Measurements from ENCODE around the gene TMEM145.

DNA sequence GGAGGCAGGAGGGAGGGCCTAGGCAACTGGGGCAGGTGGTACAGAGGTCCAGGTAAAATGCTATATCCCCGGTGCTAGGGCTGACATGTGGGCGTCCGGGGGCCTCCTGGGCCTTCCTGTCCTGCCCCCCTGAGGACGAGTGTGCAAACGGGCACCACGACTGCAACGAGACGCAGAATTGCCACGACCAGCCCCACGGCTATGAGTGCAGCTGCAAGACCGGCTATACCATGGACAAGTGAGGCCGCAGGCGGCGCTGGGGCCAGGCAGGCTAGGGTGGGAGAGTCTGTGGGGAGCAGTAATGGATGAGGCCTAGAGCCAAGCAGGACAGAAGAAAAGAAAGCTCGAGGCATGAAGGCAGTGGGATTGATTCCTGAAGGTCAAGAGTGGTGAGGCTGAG lies 55.7 kb downstream of the TMEM145 start:
- TF ChIP-seq, protein P1, sequence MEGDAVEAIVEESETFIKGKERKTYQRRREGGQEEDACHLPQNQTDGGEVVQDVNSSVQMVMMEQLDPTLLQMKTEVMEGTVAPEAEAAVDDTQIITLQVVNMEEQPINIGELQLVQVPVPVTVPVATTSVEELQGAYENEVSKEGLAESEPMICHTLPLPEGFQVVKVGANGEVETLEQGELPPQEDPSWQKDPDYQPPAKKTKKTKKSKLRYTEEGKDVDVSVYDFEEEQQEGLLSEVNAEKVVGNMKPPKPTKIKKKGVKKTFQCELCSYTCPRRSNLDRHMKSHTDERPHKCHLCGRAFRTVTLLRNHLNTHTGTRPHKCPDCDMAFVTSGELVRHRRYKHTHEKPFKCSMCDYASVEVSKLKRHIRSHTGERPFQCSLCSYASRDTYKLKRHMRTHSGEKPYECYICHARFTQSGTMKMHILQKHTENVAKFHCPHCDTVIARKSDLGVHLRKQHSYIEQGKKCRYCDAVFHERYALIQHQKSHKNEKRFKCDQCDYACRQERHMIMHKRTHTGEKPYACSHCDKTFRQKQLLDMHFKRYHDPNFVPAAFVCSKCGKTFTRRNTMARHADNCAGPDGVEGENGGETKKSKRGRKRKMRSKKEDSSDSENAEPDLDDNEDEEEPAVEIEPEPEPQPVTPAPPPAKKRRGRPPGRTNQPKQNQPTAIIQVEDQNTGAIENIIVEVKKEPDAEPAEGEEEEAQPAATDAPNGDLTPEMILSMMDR (conservative IDR thresholded peaks at IDR 0.05): no peak
- no peak for TF ChIP-seq EZH2 (IDR thresholded peaks at IDR 0.05; ENCODE audit: low read depth)

All from PC-9 (cell line).